Stimulated activated CD4-positive, alpha-beta T cell treated with anti-CD3 and anti-CD28 coated beads, Interleukin-15, amount 100 ng/mL, for 48 hours (primary cell): ENCODE results near the gene RASIP1.

Experiments
- DNase-seq, 2 donors: peaks; one replicate each; pipeline ENCODE4 v3.0.0-alpha.2; 2020; ENCODE audit warnings: low read depth in 2 of 2

RASIP1 gene

GRCh38 chr19:48673436-48674100 is 66.8 kb downstream of the RASIP1 start:
- DNase-seq, result no peak

- no peak for DNase-seq
Measured at GRCh38 chr19:48672994-48673393, 67.4 kb downstream of the RASIP1 start, which contains the start of gene NTN5. Gene NTN5 (minus strand): TSS chr19:48673017. CDS start chr19:48670986, 2,031 bp downstream.

GRCh38 chr19:48671446-48671995 is 68.9 kb downstream of the RASIP1 start:
- DNase-seq, result no peak

- no peak for DNase-seq
Measured at GRCh38 chr19:48670699-48671445, 69.5 kb downstream of the RASIP1 start.
